HPDE6-E6E7 (cell line): ENCODE data around the gene TFPI2.
A peak's percentile ranks its signal among the peaks of the same experiment; 100 is the strongest.
"Not testable (repeated sequence)": the region's sequence is repeated elsewhere in the genome, so short reads cannot be mapped to it uniquely, and the experiment has no call there.

Experiments
- DNase-seq: peaks from one replicate; pipeline ENCODE4 v3.0.0; 2011; ENCODE audit warnings: missing footprints; ENCODE audit errors: extremely low spot score

TFPI2 gene, protein sequence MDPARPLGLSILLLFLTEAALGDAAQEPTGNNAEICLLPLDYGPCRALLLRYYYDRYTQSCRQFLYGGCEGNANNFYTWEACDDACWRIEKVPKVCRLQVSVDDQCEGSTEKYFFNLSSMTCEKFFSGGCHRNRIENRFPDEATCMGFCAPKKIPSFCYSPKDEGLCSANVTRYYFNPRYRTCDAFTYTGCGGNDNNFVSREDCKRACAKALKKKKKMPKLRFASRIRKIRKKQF

DNA sequence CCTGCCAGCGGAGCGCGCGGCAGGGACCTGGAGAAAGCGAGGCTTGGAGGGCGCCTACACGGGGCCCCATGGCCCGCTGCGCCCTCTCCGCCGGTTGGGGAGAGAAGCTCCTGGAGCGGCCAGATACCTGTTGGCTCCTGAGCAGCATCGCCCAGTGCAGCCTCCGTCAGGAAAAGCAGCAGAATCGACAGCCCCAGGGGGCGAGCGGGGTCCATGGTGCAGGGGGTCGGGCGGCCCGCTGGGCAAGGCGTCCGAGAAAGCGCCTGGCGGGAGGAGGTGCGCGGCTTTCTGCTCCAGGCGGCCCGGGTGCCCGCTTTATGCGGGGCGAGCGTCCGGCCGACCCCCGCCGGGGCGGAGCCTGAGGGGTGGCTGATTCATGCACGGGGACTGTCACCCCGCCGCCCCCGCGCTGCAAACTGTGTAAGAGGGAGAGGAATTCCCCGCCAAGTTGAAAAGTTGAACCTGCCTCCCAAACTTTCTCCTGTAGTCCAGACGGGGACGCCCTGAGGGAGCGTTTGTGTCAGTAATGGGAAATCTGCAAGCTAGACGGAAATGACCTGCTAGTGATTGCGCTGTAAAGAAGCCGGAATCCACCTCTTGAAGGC, at the start of gene TFPI2:
Gene TFPI2, minus strand, starts transcription at position 290 of the 605 bp plus-strand sequence. Its CDS starts 75 bp downstream, at position 215.
- peak; percentile 43 for DNase-seq

GRCh38 chr7:93938293-93938692, 47.7 kb upstream of the TFPI2 start:
- no peak for DNase-seq

- DNase-seq: no peak
These were observed 47.3 kb upstream of the TFPI2 start for GRCh38 chr7:93937818-93938217.

DNA sequence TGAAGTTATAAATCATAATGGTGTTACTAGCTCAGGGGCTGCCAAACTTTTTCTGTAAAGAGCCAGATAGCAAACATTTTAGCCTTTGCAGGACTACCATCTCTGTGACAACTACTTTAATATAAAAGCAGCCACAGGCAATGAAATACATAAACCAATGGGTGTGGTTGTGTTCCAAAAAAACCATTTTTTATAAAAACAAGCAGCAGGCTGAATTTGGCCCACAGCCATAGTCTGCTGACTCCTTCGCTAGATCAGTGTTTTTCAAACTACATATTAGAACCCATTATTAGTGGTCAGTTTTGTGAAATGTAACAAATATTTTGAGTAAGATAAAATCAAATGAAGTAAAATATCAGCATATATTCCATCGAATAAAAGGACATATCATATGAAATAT, 44.5 kb upstream of the TFPI2 start:
- no peak for DNase-seq

- DNase-seq: no peak
These were observed 42.6 kb upstream of the TFPI2 start for GRCh38 chr7:93933156-93933555.

DNA sequence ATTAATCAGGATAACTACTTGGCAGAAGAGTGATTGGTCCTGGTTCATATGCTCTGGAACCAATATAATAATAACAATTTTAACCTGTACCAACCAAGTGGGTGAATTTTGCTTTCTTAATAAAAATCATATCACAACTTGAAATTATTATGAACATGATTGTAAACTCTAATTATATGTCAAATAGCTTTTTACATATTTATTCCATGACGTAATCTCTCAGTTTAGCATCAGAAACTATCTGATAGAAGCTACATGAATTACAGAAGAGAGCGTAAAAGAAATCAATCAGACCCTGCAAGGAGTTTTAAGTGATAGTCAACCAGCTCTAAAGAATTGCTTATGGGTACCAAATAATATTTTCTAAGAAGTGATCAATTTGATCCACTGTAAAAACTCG, 41.1 kb upstream of the TFPI2 start:
- DNase-seq: no peak

GRCh38 chr7:93927585-93927984, 37.0 kb upstream of the TFPI2 start:
- DNase-seq: no peak

DNA sequence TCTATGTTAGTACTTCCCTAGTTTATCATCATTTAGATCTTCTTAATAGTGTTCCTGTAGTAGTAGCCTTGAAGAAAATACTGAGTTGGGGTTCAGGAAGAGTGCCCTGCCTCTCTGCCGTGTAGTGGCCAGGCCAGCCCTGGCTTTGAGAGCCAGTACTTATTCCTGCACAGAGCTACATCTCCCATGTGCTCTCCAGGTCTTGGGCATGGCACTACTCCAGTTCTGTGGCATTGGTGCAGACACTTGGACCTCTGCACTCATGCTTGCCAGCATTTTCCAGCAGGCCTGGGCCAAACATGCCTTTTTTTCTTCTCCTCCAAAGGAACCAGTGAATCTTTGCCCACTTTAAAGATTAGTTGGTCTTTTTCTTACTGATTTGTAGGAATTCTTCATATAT, 36.2 kb upstream of the TFPI2 start:
- no peak for DNase-seq

GRCh38 chr7:93923942-93924341, 33.4 kb upstream of the TFPI2 start:
- DNase-seq: no peak

- no peak for DNase-seq
These were observed 32.7 kb upstream of the TFPI2 start for GRCh38 chr7:93923296-93923695.

- no peak for DNase-seq
These were observed 31.3 kb upstream of the TFPI2 start, which contains the start of gene GNG11 for GRCh38 chr7:93921607-93922566. Gene GNG11, plus strand, starts transcription at chr7:93921735. Its CDS starts 403 bp downstream, at chr7:93922138.

DNA sequence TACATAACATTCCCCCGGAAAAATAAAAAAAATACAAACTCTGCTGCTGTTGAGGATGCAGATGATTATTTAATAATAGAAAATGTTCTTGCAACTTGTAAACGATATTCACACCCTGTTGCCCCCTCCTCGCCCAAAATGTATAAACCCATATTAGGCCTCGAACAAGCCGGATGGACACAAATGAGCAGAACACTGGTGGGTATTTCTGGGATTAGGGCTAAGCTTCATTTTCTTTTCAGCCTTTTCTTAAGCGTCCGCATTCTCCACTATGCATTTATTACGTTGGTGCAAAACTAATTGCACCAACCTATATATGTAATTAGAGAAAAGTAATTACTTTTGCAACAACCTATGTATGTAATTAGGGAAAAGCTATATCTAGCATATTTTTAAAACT, 30.6 kb upstream of the TFPI2 start:
- DNase-seq: no peak

DNA sequence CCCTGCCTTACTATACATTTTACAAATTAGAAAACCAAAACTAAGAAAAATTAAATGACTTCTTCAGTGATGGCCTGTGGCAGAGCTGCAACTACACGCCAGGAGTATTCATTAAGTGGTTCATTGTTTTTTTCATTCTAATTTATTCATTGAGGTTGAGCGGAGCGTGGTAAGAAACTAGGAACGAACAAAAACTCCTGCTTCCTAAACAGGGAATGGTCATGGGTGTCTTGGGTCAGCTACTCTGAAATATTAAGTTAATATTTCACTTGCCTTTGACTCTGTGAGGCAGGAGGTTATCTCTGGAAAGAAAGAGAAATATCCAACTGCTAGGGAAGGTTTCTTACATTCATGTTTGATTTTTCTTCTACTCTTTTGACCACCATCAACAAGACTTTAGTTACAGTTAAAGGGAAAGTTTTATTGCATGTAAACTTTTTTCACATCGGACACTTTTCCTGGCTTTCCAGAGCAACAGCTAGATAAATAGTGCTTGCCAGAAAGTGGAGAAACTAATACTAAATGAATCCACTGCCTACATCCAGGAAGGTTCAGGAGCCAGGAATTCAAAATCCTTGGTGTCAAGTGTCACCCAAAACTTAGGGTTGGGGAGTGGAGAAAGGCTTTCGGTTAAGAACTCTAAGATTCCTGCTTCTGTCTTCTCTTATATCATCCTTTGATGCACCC, 30.1 kb upstream of the TFPI2 start:
- no peak for DNase-seq

DNA sequence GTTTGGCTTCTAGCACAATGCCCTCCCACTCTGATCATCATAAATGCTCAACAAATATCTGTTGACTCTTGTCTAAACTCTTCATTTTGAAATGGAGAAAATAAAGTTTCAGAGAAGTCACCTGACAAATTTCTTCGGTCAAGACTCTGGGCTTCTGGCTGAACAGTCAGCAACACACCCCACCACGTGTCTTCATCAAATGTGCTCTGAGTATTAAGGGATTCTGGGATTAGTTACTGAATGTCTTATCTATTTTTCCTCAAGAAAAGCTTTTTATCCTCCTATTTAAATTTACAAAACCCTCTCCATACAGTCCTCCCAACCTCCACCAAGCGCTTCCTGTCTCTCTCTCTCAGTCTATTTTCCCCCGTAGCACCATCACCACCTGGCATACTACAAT, 25.8 kb upstream of the TFPI2 start:
- not testable (repeated sequence) for DNase-seq

GRCh38 chr7:93915888-93916287, 25.3 kb upstream of the TFPI2 start:
- not testable (repeated sequence) for DNase-seq

- DNase-seq: not testable (repeated sequence)
These were observed 24.8 kb upstream of the TFPI2 start for GRCh38 chr7:93915206-93915842.

GRCh38 chr7:93914581-93915066, 24.1 kb upstream of the TFPI2 start:
- no peak for DNase-seq

DNA sequence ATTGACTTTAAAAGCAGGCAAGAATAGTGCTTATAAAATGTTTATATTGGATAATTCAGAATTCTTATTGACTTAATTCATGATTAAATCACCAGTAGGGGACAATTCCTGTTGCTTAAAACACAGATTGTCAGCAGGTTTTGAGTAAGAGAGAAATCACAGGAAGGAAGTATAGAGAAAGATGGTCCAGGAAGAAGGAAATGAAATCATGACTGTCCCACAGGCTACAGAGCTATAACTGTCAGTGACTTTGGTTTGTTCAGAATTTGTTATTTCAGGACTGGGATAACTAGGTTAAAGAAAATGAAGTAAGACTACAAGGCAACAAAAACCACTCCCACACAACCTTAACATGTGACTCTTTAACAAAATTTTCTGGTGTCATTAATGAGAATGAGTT, 22.6 kb upstream of the TFPI2 start:
- no peak for DNase-seq

- not testable (repeated sequence) for DNase-seq
These were observed 21.1 kb upstream of the TFPI2 start for GRCh38 chr7:93911661-93912060.

GRCh38 chr7:93911242-93911641, 20.7 kb upstream of the TFPI2 start:
- not testable (repeated sequence) for DNase-seq
